Stimulated activated CD8-positive, alpha-beta memory T cell treated with anti-CD3 and anti-CD28 coated beads, Interleukin-15, amount 100 ng/mL, for 1 hour (primary cell): ENCODE measurements around the gene MYO15B.

Source experiments
- DNase-seq: peaks from one replicate; pipeline ENCODE4 v3.0.0-alpha.2; 2020; ENCODE audit warnings: low read depth

MYO15B gene

GRCh38 chr17:75558666-75559530 is 28.7 kb upstream of the MYO15B start:
- DNase-seq: no peak

- DNase-seq: no peak
Measured at GRCh38 chr17:75559958-75560533, 27.6 kb upstream of the MYO15B start.

DNA sequence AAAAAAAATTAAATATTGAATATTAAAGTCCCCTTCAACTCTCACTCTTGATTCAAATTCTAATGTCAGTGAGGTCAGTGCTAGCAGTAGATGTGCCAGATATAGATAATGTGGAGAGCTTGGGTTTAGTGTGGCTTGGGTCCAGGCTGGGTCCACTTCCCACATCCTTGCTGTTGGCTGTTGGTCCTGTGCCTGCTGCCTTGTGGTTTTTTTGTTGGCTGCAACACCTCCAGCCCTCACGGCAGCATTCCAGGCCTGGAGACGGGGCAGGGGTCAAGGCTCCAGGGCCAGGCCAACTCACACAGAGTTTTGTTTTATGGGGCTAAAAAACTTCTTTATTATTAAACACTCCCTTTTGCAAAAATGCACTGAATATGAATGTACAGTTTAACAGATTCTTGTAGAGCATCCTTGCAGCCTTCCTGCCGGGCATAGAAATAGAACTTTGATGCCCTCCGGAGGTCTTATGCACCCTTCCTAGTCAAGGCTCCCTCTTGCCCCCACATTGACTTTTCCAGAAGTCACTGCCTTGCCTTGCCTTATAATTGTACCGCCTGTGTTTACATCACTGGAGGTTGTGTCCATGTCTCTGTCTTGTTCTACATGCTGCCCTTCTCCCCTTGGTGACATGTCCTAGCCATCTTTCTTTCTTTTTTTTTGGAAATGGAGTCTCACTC is 25.5 kb upstream of the MYO15B start:
- no peak for DNase-seq

DNA sequence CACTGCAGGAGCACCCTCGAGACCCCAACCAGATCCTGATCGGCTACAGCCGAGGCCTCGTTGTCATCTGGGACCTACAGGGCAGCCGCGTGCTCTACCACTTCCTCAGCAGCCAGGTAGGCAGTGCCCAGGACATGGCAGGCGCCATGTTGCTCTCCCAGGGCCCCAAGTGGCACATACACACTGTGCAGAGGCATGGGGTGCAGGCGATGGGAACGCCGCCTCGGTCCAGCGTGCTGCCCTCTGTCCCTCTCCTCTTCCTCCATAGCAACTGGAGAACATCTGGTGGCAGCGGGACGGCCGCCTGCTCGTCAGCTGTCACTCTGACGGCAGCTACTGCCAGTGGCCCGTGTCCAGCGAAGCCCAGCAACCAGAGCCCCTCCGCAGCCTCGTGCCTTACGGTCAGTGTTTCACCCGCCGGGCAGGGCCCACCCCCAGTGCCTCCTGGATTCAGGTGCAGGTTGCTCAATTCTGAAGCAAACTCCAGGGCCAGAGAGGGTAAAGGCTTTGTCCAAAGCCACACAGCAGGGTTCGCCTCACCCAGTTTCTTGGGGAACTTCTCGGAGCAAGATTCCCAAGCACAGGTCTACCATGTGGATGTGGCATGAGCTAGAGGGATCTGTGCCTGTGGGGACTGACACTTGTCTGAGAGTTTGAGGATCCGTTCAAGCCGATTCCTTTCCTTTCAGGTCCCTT is 24.4 kb upstream of the MYO15B start:
- no peak for DNase-seq

- no peak for DNase-seq
Measured at GRCh38 chr17:75564195-75564594, 23.4 kb upstream of the MYO15B start.

- no peak for DNase-seq
Measured at GRCh38 chr17:75565066-75565465, 22.5 kb upstream of the MYO15B start.

DNA sequence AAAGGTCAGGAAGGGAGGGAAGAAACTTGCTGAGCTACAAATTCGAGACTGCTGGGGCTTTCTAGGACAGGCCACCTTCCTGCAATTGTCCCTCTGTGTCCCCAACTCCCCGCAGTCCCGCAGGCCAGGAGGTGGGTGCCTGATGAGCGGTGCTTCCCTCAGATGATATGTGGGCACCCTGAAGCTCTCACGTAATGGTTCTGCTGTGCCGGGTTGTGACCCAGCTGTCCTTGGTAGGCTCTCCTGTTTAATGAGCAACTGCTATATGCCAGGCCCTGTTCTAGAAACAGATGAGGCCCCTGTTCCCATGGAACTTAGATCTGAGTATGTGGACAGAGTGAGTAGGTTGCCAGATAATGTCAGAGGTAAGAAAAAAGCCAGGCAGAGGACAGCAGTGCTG is 22.0 kb upstream of the MYO15B start:
- DNase-seq: no peak

DNA sequence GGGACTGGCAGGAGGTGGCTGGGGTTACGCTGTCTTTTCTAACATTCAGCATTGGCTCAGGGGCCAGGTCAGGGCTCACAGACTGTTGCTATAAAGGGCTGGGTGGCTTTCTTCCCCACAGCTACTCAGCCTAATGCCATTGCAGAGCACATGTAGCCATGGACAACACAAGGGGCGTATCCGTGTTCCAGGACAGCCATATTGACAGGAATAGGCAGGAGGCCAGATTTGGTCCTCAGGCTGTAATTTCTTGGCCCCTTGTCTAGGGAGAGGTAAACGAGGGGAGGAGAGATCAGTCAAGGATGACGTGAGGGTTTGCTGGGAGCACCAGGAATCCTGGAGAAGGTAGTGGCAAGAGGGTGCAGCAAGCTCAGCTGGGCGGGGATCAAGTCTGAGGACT is 21.2 kb upstream of the MYO15B start:
- no peak for DNase-seq

DNA sequence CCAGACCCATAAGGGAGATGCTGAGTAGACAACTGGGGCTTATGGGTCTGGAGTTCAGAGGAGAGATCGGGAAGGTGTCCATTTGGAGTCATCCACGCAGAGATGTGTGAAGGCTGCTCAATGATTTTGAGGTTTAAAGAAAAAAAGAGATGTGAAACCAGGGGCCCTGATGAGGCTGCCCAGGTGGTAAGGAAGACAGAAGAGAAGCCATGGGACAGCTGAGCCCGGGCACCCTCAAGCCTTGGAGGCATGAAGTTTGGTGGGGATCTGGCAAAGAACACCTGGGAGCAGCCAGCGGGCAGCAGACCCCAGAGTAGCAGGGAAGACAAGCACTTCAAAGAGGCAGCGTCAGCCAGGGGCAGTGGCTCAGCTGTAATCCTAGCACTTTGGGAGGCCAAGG is 20.8 kb upstream of the MYO15B start:
- DNase-seq: no peak

GRCh38 chr17:75568412-75569255 is 19.0 kb upstream of the MYO15B start:
- DNase-seq: no peak

- DNase-seq: no peak
Measured at GRCh38 chr17:75570034-75570676, 17.4 kb upstream of the MYO15B start.

DNA sequence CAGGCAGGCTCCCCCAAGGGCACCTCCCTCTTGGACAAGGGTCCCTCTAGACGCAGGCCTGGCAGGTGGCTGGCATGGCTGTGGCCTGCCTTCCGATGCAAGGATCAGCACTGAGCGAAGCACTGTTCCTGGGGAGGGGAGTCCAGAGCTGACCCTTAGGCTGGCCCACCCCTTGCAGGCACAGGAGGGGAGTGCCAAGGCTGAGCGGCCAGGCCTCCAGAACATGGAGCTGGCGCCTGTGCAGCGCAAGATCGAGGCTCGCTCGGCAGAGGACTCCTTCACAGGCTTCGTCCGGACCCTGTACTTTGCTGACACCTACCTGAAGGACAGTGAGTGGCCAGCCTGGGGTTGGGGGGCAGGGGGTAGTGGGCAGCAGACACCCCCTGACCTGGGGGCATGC is 16.8 kb upstream of the MYO15B start:
- no peak for DNase-seq

DNA sequence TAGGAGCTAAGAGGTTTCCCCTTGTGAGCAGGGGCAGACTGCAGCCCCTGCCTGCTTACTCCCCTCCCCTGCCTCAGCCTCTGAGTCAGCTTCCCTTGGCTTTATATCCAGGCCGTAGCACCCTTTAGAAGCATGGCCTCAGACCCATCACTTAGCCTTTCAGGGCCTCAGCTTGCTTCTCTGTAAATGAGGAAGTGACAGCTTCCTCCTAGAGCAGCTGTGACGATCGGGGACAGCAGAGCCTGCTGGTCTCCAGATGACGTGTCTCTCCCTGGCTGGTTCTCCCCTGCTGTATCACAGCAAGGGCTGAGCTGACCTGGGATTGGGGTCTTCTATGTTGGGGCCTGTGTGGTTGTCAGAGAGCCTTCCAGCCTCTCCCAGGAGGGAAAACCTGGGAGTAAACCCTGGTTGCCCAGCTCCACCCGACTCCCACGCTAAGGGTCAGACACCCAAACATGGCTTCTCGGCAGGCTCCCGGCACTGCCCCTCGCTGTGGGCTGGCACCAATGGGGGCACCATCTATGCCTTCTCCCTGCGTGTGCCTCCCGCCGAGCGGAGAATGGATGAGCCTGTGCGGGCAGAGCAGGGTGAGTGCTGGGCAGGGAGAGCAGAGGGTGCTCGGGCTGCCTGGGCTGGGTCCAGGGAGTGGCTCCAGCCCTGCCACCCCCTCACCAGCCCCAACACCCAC is 16.3 kb upstream of the MYO15B start:
- no peak for DNase-seq

DNA sequence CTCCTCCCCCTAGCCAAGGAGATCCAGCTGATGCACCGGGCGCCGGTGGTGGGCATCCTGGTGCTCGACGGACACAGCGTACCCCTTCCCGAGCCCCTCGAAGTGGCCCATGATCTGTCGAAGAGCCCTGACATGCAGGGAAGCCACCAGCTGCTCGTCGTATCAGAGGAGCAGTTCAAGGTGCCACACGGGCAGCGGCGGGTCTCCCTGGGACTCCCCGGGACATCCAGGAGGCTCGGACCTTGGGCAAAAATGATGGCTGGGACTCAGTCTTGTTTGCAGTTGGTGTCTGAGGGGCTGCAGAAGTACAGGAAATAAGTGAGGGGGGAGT is 15.8 kb upstream of the MYO15B start:
- no peak for DNase-seq

GRCh38 chr17:75572713-75573539 is 14.7 kb upstream of the MYO15B start:
- no peak for DNase-seq

DNA sequence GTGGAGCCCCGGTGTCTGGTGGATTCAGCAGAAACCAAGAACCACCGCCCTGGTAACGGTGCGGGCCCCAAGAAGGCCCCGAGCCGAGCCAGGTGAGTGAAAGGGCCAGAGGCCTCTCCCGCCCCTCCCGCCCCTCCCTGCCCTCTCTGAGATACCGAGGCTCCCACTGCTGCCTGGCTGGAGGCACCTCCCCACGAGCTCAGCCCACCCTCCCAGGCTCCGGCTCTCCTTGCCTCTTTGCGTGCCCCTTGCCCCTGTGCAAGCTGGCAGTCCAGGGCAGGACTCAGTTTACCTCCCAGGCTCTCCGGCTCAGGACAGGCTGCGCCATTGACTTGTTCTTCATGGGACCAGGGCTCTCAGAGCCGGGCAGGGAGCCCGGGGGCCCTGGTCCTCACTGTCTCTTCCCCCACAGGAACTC is 14.1 kb upstream of the MYO15B start:
- DNase-seq: no peak

GRCh38 chr17:75573994-75574393 is 13.6 kb upstream of the MYO15B start:
- DNase-seq: no peak

GRCh38 chr17:75574404-75575036 is 13.1 kb upstream of the MYO15B start:
- DNase-seq: no peak

GRCh38 chr17:75575197-75575596 is 12.4 kb upstream of the MYO15B start:
- DNase-seq: no peak
